HG02943 (cell line): ENCODE results near the gene LIN54.
"Not testable (repeated sequence)": the region's sequence is repeated elsewhere in the genome, so short reads cannot be mapped to it uniquely, and the experiment has no call there.

Experiments
- ATAC-seq: cut with Tn5 transposase; IDR thresholded peaks from one replicate; pipeline ENCODE4 v1.9.1; 2021; ENCODE audit warnings: mild to moderate bottlenecking, low read depth, moderate library complexity; ENCODE audit not compliant: unreplicated experiment

Gene LIN54

GRCh38 chr4:82954212-82954611 lies 56.4 kb downstream of the LIN54 start:
- no peak for ATAC-seq

- ATAC-seq = no peak
Measured at GRCh38 chr4:82951196-82951595, 59.4 kb downstream of the LIN54 start.

GRCh38 chr4:82948647-82949204 lies 61.9 kb downstream of the LIN54 start:
- ATAC-seq = no peak

DNA sequence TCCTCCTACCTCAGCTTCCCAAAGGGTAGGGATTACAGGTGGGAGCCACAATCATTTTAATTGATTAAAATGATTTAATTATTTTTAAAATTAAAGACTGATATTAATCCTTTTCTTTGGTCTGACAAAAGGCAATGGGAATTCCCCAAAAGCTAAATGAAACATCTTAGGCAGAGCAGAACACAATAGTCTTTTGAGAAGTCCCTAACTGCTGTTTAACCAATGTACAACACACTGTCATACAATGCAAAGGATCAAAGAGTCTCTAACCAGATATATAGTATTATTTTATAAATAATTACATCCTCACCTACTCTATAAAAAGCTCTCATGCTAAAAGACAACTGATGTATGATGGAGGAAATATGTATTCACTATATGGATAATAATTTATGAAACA lies 63.1 kb downstream of the LIN54 start:
- no peak for ATAC-seq

GRCh38 chr4:82939414-82939813 lies 71.2 kb downstream of the LIN54 start:
- no peak for ATAC-seq

DNA sequence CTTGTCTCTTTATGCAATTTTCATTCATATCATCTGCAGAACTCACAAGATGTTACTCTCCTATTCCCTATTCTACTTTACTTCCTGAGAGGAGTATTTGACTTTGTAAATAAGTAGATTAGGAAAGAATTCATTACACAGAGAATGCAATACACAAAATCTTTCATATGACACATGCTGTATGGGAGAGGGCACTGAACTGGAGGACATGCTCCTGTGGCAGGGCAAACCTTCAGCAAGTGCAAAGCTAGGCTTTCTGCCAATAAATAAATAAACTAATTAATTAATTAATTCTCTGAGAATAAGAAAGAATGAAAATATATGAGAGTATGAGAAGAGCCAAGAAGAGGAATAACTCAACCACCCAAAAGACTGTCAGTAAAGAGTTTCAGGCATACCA lies 76.2 kb downstream of the LIN54 start:
- no peak for ATAC-seq

- ATAC-seq = no peak
Measured at GRCh38 chr4:82930848-82931755, 79.5 kb downstream of the LIN54 start.

- no peak for ATAC-seq
Measured at GRCh38 chr4:82921795-82922194, 88.8 kb downstream of the LIN54 start.

- ATAC-seq = no peak
Measured at GRCh38 chr4:82919386-82919785, 91.2 kb downstream of the LIN54 start.

- no peak for ATAC-seq
Measured at GRCh38 chr4:82918091-82918490, 92.5 kb downstream of the LIN54 start.

DNA sequence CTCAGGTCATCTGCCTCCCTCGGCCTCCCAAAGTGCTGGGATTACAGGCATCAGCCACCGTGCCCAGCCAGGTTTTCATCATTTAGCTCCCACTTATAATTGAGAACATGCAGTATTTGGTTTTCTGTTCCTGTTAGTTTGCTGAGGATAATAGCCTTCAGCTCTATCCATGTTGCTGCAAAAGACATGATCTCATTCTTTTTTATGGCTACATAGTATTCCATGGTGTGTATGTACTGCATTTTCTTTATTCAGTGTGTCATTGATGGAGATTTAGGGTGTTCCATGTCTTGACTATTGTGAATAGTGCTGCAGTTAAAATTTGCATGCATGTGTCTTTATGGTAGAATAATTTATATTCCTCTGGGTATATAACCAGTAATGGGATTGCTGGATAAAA lies 96.7 kb downstream of the LIN54 start:
- ATAC-seq = not testable (repeated sequence)

- ATAC-seq = no peak
Measured at GRCh38 chr4:82913305-82913704, 97.3 kb downstream of the LIN54 start.

GRCh38 chr4:82909326-82909725 lies 101.3 kb downstream of the LIN54 start:
- ATAC-seq = no peak

GRCh38 chr4:82906469-82906868 lies 104.2 kb downstream of the LIN54 start:
- no peak for ATAC-seq

DNA sequence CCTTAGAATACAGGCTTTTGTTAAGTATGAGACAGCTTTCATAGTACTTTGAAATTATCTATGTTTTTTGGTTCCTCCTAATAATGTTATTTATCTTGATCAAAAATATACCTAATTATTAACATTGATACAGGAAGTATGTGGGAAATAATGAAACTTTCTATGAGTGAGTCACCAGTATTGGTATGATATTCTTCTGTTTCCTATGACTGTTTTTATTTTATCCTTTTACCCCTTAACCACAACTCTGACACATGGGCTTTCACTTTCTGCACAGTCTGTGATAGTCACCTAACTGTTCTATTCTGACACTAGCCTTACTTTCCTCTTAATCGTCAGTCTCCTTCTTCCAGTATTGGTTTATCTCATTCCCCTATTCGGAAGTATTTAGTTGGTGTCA lies 105.4 kb downstream of the LIN54 start:
- ATAC-seq = peak; percentile 44

GRCh38 chr4:82903737-82904136 lies 106.9 kb downstream of the LIN54 start:
- ATAC-seq = no peak

DNA sequence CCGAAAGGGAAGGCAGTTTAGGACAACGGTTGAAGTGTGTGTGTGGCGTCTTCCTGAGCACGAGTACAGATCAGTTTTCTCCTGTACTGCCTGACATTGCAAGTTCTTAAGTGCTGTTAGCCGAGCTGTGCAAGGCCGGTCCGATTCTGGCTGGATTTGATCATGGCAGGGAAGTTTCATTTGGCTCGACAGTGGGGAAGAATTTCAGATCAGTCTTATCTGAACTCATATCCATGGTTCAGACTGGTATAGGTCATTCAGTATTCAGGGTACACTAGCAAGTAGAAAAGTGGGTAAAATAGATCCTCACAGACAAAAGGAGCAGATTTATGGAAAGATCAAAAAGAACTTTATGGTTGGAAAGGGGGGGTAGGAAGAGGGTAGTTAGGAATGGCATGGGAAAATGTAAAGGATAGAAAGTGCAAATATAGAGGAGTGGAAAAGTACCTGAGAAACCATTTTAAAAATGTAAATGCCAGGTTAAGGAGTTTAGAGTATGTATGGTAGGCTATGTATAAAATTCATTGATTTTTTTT lies 109.4 kb downstream of the LIN54 start:
- peak; percentile 0 for ATAC-seq

- ATAC-seq = peak; percentile 90
Measured at GRCh38 chr4:82900411-82901182, 110.0 kb downstream of the LIN54 start, which contains the start of gene THAP9. Gene THAP9 (plus strand): TSS chr4:82900735. CDS start chr4:82900803, 68 bp downstream.

DNA sequence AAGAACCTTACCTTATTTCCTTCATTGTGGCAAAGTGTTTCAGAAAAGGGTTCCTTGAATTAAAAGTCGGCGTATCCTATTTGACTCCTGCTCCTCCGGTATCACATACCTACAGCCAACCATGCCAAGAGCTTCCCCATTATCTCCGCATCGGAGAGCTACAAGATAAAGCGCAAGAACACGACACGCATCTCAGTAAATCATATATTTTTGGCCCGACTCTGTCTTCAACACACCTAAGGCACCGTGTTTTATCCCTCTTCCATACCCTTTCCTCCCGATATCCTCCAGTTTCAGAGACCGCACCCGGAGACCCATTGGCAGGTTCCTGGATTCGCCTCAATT lies 110.6 kb downstream of the LIN54 start:
- peak; percentile 11 for ATAC-seq

DNA sequence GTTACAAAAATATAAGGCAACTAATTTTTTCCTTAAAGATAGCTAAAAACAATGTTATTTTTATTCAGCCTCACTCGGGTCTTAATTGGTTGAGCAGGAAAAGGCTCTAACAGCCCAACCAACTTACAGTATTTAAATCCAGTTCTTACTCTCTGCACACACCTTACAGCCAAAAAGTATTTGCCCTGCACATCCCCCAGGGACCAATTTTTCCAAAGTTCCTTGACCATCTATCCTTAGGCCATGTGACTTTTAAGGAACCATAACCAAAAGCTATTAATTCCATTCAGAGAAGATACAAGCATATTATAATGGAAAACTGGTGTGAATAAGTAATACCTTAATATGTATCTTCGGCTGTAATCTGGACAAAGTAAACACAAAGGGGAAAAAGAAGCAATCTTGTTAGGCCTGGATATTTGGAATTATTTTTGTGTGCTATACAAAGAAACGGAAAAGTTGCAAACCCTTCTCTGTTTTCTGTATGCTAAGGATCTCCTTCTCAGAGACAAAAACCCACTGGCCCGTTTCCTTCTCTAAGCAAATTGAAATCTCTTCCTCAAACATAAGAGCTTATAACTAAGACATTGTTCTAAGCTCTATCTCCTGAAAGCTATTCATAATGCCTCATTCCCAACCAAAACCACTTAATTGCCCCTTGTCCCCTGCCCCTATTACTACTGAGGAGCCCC lies 111.1 kb downstream of the LIN54 start:
- ATAC-seq = no peak
